HG02642 (cell line): ENCODE data around the gene STK25.
"Not testable (repeated sequence)": the region's sequence is repeated elsewhere in the genome, so short reads cannot be mapped to it uniquely, and the experiment has no call there.

ENCODE experiments used
- ATAC-seq: cut with Tn5 transposase; IDR thresholded peaks from one replicate; pipeline ENCODE4 v1.9.1; 2021; ENCODE audit warnings: mild to moderate bottlenecking; ENCODE audit not compliant: unreplicated experiment, poor library complexity

The STK25 gene

DNA sequence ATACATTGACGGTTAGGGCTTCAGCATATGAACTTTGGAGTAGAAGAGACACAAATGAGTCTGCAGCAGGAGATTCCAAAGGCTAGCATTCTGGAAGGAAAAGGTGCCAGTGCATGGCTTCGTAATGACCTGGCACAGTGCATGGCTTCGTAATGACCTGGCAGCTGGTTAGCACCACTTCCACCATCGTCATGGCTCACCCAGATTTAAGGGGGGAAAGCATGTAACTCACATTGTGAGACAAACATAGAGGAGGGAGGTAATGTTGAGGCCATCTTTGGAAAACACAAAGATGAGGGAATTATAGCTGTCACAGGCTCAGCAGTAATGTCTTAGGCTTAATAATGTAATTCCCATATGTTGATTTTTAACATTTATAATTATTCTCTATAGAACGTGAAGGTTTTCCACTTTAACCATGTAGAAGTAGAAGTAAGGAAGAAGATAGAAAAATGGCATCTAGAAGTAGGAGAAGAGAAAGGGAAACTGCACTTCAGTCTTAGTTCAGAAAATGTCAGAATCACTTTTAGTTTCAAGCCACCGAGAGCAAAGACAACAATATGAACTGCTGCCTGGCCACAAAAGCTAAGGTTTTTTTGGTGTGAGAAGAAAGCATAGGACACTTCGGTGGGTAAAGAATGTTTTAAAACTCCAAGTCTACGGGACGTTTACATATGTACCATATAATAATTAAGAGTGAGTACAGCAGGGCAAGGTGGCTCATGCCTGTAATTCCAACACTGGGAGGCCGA, 6.8 kb upstream of the STK25 start:
- ATAC-seq, result no peak

DNA sequence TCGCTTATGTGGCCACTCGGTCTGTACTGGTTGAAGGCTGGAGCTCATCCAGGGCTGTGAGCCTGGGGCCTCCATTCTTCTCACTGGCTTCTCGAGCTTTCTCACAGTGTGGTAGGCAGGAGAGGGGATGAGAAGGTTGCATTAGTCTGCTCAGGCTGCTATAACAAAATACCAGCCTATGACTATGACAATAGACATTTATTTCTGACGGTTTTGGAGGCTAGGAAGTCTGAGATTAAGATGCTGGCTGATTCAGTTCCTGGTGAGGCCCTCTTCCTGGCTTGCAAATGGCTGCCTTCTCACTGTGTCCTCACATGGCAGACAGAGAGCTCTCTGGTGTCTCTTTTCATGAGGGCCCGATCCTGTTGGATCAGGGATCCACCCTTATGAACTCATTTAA, 6.2 kb upstream of the STK25 start:
- ATAC-seq, result no peak

DNA sequence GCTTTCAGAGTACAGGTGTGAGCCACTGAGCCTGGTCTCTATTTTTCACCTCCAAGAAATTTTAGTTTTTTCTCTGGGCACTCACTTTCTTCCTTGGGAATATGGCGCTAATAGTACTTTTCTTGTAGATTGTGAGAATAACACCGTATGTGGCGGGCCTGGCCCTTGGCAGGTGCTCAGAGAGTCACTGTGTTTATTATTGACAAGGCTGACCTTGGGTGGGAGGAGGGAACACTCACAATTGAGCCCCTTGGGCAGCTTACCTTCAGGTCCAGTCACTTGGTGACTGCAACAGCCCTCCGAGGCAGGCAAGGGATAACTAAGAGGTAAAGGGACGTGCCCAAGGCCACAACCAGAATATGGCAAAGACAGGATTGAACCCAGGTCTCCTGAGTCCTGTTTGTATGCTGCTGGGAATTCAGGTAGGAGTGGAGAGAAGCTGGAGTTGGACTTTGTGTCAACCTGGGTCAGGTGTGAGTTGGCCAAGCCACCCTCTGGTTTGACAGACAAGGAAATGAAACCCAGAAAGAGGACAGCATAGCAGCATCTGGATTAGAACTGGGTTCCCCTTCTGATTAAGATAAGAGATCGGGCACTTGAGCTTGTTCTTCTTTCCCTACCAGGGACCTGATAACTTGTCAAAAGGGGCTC, 2.8 kb upstream of the STK25 start:
- no peak for ATAC-seq

DNA sequence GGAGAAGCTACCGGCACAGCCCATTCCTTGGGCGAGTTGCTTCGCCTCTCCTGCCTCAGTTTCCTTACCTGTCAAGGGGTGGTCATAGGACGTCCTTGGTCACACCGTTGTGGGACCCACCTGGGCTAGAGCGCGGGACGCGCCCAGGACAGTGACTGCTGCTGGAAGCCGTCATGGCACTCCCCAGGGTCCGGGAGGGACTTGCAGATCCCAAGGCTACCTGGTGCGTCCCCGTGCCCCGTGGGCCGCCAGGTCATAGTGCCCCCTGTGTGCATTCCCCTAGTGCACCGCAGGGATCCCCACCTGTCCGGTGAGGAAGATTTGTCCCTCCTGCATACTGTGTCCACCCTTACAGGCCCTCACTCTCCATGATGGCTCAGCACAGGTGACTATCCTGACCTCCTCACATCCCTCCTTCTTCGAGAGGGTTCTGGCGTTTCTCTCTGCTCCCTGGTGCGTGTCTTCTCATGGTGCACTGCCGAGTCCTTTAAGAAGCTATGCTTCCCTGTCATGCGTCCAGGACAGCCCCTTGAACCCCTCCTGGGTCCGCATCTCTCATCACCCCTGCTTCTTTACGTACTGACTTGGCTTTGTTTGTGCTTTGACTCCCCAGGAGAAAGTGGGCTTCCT, 886 bp upstream of the STK25 start:
- ATAC-seq, result no peak

DNA sequence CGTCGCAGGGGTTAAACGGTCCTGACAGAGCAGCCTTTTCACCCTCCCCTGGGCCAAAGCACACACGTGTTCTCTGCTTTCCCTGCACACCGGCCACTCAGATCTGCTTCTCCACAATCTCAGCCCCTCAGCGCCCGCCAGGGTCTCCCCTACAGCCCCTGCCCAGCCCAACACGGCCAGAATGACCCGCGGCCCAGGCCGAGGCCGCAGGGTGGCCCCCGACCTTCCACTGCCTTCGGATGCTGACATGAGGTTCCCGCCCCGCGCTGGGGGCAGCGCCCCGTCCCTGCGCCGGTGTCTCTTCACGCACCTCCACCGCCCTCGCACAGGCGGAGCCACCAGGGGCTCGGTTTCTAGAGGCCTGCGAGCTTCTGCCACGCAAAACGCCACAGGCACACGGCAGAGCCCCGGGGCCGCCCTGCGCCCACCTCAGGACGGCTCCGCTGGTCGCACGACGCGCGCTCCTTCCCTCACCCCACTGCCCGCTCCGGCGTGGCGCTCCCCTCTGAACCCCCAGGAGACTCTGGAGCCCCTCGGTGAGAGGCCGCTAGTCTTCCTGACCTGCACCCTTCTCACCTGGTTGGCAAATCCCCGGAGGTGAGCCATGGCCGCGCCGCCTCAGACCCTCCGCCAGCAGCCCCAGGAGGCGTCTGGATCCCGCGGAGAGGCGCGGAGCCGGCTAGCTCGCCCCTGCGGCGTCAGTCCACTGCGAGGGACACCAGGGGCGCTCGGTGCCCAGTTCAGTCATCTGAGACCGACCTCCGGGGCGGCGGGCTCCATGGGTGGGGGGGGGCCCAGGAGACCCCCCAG, 749 bp downstream of the STK25 start:
- ATAC-seq, result peak; percentile 22

DNA sequence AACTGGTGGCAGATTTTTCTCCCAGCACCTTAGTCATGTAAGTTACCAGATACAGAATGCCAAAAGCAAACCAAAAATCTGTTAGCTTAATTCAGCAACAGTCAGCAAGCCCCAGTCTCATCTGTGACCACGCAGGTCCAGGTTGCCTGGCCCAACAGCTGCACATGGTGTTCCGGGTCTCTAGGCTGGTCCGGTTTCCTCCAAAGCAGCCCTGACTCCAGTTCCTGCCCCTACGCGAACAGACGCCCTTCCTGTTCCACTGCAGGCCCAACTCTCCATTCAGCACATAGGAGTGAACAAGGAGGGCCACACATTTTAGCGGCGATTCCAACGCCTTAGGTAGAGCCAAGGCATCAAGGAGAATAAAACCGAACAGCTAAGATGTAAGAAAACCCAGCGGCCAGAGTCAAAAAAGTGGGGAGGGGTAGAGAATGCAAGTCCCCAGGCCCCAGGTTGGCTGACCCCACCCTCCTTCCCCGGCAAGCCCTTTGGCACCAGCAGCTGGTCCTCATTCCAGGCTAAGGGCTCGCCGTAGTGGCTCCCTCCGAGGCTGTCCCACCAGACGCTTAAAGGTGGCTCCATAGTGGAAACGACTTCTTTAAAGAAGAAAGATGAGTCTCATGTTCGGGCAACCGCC, 1.5 kb downstream of the STK25 start:
- ATAC-seq, result no peak

DNA sequence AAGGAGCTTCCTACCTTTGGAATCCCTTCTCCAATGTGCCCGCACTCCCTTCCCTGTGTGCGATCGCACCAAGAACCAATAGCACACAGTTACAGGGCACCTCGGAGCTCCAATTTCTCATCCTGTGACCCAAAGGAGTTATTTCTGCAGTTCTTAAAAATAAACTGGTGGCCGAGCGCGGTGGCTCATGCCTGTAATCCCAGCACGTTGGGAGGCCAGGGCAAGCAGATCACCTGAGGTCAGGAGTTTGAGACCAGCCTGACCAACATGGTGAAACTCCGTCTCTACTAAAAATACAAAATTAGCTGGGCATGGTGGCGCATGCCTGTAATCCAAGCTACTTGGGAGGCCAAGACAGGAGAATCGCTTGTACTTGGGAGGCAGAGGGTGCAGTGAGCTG, 2.1 kb downstream of the STK25 start:
- not testable (repeated sequence) for ATAC-seq

DNA sequence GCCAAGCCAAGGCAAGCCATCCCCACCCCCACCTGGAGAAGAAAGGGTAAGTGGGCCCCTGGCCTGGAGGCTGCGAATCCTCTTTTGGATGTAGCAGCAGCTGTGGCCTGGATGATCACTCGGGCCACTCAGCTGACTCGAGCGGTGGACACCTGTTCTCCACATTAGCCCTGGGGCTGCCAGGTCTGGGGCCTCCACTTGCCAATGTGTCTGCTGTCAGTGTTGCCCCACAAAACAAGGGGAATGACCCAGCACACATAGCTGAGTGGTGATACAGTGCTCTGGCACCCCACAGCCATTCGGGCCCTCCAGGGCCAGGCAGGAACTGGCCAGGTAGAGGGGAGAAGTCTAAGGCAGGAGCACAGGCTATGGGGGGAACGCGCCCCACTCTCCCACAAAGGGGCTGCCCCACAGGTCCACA, 2.6 kb downstream of the STK25 start:
- no peak for ATAC-seq

DNA sequence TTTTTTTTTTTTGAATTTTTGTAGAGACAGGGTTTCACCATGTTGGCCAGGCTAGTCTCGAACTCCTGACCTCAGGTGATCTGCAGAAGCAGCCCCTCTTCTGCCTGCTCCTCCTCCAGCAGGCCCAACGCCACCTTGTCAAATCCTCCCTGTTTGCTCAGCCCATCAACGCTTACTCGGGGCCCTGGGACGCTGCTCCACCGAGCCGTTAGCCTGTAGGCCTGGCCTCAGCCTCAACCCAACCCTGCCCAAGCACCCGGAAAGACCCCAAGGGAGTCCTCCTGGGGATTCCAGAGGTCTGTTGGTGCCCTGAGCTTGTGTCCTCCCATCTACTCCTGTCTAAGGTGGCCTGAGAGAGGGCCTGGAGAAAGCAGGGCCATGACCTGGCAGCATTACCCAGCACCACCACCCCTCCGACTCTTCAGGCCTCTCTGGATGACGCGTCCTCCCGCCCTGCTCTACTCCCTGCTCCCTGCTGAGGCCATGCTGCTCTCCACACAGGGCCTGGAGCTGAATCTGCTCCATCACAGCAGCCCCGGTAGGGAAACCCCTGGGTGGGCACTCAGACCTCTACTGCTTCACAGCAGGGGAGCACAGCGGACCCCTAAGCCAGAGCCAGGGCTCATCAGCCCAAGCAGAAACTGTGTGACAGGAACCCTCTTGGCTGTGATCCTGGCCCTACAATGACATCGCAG, 3.2 kb downstream of the STK25 start:
- no peak for ATAC-seq

DNA sequence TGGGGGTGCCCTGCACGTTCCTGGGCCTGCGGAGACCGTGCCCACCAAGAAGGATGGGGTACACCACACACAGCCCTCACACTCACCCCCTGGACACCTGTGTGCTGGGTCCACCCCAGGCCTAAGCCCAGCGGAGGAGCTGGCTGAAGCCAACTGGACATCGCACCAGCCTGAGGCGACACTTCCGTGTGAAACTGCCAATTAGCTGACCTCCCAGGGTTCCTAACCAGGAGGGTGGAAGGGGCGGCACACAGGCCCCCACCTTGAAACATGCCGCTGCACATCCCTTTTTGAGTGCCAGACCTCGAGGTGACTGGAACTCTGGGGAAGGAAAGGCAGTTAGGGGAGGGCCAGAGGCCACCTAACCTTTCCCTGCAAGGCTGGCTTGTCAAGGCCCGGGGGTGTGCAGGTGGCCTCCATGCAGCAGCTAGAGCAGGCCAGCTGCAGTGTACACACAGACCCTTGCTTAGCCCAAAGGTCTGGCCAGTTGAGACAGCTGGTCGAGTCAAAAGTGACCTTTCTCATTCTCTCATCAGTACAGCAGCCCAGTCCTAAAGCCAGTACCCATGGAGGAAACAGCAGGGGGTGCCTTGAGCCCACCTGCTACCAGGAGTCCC, 4.5 kb downstream of the STK25 start:
- ATAC-seq, result no peak

DNA sequence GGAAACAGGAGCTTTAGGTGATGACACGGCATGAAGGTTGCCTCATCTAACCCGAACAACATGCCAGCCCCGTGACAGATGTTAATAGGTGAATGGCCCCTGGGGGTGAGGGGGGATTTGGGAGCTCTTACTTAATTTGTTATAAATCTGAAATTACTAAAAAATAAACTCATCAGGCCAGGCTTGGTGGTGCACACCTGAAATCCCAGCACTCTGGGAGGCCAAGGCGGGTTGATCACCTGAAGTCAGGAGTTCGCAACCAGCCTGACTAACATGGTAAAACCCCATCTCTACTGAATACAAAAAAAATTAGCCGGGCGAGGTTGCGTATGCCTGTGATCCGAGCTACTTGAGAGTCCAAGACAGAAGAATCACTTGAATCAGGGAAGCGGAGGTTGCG, 6.1 kb downstream of the STK25 start:
- ATAC-seq, result no peak

DNA sequence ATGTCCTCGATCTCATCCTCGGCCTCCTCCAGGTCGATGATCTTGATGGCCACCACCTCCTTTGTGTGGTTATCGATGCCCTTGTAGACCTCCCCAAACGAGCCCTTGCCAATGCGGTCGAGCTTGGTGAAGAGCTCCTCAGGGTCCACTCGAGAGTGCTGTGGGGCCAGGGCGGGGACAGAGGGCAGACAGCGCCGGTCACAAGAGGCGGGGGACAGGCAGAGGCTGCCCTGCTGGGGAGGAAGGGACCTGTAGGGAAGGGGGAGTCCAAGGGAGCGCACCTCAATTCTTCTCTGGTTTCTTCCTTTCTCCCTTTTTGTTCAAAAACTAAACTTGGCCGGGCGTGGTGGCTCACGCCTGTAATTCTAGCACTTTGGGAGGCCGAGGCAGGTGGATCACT, 6.8 kb downstream of the STK25 start:
- no peak for ATAC-seq

DNA sequence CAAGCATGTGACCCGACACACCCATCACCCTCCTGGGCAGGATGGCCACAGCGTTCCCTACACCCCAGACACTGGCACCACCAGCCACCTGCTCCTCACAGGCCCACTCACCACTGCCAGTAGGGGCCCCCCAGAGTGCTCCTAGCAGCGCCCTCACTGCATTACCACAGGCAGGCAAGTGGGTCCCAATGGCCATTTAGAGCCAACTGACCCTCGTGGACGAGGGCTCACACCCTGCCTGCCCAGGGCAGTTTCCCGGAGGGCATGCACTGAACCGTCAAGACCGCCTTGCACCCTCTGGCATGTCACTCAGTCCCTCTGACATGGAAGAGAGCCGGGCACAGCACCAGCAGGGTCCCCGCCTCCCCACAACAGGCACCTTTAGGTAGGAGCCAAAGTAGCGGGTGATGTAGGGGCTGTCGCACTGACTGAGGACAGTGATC, 7.3 kb downstream of the STK25 start:
- ATAC-seq, result no peak

DNA sequence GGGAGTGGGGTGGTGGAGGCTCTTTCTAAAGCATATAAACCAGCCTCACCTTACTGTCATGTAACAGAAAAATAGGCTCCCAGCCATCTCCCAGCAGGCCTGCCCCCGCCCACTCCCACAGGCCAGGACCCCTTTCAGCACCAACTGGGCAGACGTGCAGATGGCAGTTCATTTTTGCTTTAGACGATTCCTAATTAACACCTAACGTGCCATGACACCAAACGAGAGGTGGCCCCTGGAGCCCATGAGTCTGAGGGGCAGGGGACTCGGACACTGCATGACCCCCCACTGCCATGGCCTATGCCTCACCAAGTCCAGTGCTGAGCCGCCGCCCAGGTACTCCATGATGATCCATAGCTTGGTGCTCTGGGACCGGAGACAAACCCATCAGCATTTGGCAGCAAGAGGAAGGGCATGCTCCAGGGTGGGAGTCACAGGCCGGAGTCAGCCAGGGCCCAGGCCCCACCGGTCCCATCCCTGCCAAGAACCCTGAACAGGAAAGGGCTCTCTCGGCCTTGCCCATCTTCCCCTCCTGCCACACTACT, 7.9 kb downstream of the STK25 start:
- no peak for ATAC-seq

DNA sequence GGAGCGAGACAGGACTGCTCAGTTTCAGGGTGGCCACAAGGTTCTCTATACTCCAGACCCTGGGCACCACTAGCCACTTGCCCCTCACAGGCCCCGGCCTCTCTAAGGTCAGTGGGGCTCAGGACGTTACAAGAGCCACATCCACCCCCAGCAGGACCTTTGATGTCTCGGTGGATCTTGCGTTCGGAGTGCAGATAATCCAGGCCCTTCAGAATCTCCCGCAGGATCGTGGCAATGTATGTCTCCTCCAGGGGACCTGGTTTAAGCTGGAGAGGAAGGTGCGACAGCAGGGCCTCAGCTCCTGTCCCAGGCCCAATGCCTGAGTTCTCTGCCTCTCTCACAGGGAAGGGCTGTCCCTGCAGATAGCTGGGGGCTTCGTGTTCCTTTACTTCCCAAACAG, 8.4 kb downstream of the STK25 start:
- ATAC-seq, result no peak

DNA sequence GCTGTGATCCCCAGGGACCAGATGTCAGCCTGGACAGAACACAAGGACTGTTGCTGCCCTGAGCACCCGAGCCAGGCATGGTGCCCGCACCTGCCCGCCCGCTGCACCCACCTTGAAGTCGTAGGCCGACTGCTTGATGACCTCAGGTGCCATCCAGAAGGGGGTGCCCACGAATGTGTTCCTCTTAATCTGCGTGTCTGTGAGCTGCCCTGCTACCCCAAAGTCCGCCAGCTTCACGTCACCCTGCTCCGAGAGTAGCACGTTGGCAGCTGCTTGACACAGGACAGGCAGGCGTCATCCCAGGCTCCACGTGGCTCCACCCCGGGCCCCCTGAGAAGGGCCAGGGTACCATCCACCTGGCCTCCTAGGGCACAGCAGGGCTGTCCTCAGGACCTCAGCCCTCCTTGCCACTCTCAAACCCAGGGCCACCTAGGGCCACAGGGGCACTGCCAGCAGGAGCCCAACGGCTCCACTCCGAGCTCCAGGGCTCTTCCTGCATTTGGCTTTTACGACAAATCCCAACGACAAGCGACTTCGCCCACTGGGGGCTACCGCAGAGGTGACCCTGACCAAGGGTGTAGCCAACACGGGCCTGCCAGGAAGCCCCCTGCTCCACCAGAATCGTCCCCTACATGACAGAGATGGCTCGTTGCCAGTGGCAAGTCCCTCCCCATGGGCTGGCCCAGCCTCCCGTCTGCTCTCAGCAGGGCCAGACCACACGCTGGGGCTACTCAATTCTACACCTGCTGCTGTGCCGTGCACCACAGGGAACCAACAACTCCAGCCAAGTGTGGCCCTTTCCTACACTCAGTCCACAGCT, 9.0 kb downstream of the STK25 start:
- no peak for ATAC-seq

DNA sequence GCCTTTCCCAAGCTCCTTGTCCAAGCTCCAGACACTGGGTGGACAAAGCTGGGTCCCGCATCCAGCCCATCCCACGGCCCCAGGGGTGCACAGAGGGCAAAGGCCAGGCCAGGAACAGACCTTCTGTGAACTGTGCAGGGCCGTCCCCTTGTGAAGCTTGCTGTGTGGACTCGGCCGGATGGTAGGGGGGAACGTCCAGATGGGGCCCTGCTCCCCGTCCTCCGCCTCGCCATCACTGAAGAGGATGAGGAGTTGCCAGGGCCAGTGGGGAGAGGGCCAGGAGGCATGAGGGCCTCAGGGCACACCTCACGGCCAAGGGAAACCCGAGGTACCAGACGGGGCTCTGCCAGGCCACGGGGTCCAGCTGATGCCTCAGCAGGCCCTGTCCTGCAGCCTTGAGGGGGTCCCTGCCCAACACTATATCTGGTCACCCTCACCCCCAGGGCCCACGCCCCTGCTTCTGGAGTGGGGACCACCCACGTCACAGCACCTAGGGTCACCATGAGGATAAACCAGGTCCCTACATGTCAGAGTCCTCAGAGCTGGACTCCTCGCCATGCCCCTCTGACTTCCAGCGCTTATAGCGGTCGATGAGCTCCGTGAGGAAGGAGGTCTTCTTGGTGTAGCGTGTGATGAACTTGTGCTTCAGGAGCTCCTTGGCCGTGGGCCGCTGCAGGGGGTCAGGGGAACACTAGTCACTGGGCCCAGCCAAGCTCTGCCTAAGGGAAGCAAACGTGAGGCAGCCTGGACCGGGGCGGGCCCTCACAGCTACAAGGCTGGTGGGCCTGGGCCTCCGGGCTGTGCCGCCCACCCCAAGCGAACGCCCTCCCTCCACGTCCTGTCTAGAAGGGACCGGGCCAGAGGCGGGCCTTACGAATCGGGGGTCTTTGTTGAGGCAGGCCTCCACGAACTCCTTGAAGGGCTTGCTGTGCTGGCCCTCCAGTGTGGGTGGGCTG, 10.0 kb downstream of the STK25 start:
- ATAC-seq, result no peak
